ENCODE measurements around the gene ZNF540. TPM values are rescaled to one million over a fixed set of nuclear protein-coding genes. Genes with fewer than 3 reads are reported as not detected.
A peak's percentile ranks its signal among the peaks of the same experiment; 100 is the strongest.

The ZNF540 gene
- total RNA-seq (2012; rRNA removed) = 0.28 and 0.54 TPM in 2 replicates
- polyA plus RNA-seq (2012; rRNA removed) = 0.03 and 0.34 TPM in 2 replicates
- polyA plus RNA-seq (2012; cell fraction: cytosol; rRNA removed) = not detected in 2 replicates
- 0.04 and 0.49 TPM in 2 replicates for polyA plus RNA-seq (2012; cell fraction: nucleus; rRNA removed; ENCODE audit: low replicate concordance)
- percentile 39 among the genes with signal in this experiment for Bru-seq, nascent RNA
- percentile 44 among the genes with signal in this experiment for BruChase-seq, experiment 1, labeled RNA remaining after a 6-hour chase
- percentile 41 among the genes with signal in this experiment for BruChase-seq, experiment 2, labeled RNA remaining after a 2-hour chase
- long read RNA-seq, partial matches to known transcripts = 0 of 3 reads
- long read RNA-seq, other reads (novel, unspliced or antisense) = 3 of 3 reads

DNA sequence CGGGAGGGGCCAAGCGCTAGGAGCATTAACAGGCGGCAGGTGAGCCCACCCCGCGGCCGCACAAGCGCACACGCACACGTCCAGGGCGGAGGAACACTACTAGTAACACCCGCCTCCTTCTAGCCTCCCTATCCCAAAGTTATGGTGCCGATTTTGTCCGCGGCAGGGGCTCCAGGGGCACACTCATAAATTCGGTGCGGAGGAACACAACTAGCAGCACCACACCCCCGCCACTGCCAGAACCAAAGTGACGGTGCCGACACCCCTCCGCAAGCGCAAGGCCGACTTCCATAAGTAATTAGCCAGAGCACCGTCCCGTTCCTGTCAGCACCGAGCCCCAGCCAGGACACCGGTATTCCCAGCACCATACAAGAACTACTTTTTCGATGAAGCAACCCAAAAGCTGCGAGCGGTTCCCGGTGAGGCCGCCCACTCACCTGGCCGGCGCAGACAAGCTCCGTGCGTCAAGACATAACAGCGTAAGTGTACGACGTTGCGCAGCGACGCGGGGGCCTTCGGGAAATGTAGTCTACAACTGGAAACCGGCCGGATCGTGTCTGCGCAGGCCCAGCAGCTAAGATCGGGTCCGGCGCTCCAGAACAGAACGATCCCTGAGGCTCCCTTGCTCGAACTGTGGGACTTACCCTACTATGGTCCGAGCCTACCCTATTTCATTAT is at the start of gene ZNF540, which contains the start of gene ZNF571:
Gene ZNF540, plus strand, starts transcription at position 573 of the 678 bp plus-strand sequence. CDS start 3,572 bp downstream, outside the sequence.
Gene ZNF571, minus strand, starts transcription at position 489 of the 678 bp plus-strand sequence. CDS start 8,116 bp downstream, outside the sequence.
- dilution Hi-C loops (cut with HindIII; ENCODE audit: low sequenced_read_pairs, unreplicated experiment) = no loop called here
- 0% methylated on average over 20 of the region's 53 CpGs; no CpG with 5 or more reads in 1 of the 2 experiments for WGBS, 2 experiments (ENCODE audit: extremely low coverage in 2 of 2, insufficient read length in 1 of 2)

More for the DNA sequence above, at the start of gene ZNF540, which contains the start of gene ZNF571:
- Histone ChIP-seq H3K36me3 (ENCODE audit: control insufficient read depth, insufficient read depth, low read length) (no peaks in the 10 kb centered on the region), H3K4ac (ENCODE audit: low read depth, low read length) (no peak within 1 kb of the TSS), H4K5ac (ENCODE audit: low read depth, low read length) (peak within 1 kb of the TSS; percentile 65), H2BK120ac (ENCODE audit: low read depth, low read length) (no peak within 1 kb of the TSS), H2AK9ac (replicated peaks; ENCODE audit: low read depth, low read length, poor library complexity) (peak within 1 kb of the TSS; percentile 69), H3K4me1 (ENCODE audit: control insufficient read depth, insufficient read depth, low read length) (no peaks in the 10 kb centered on the region), H4K91ac (ENCODE audit: insufficient read depth, low read depth, low read length) (no peak within 1 kb of the TSS; the same call in 1 of the 2 replicates), H2AK5ac (ENCODE audit: low read depth, low read length) (no peak within 1 kb of the TSS), H3K9me3 (ENCODE audit: control insufficient read depth, insufficient read depth, low read length) (no peaks in the 10 kb centered on the region), H3K9me1 (ENCODE audit: insufficient read depth, low read length) (no peaks in the 10 kb centered on the region), H2AFZ (replicated peaks; ENCODE audit: low read length, poor library complexity) (peak within 1 kb of the TSS; percentile 98), H2BK20ac (ENCODE audit: low read depth, low read length) (no peak within 1 kb of the TSS), H2BK15ac (ENCODE audit: low read depth, low read length) (no peak within 1 kb of the TSS), H3K56ac (ENCODE audit: extremely low read depth, insufficient read depth, low read length) (peak within 1 kb of the TSS; percentile 35; the same call in 1 of the 2 replicates), H3K9ac (ENCODE audit: low read depth, low read length) (peak within 1 kb of the TSS; percentile 78), H3K4me2 (ENCODE audit: low read depth, low read length) (peak within 1 kb of the TSS; percentile 76), H3K18ac (ENCODE audit: low read depth, low read length) (peak within 1 kb of the TSS; percentile 14; the same call in 1 of the 2 replicates), H3K27me3 (ENCODE audit: control insufficient read depth, insufficient read depth, low read length) (no peaks in the 10 kb centered on the region), H4K20me1 (ENCODE audit: insufficient read depth, low read length) (no peaks in the 10 kb centered on the region), H2BK5ac (ENCODE audit: low read depth, low read length, poor library complexity, severe bottlenecking) (no peak within 1 kb of the TSS), H3K14ac (replicated peaks; ENCODE audit: low read depth, low read length) (peak within 1 kb of the TSS; percentile 23; the same call in 1 of the 2 replicates), H3K23ac (ENCODE audit: low read depth, low read length) (peak within 1 kb of the TSS; percentile 30; the same call in 1 of the 2 replicates), H4K8ac (ENCODE audit: low read depth in 2 of 2, low read length in 2 of 2) (peak within 1 kb of the TSS; percentile 78), H3K79me1 (ENCODE audit: low read depth in 1 of 2, low read length in 2 of 2) (no peaks in the 10 kb centered on the region), H3K27ac (ENCODE audit: insufficient read depth, low read length) (peak within 1 kb of the TSS; percentile 51), H3K4me3 (ENCODE audit: insufficient read depth, low read depth, low read length) (peak within 1 kb of the TSS; percentile 91)
- POLR2A ChIA-PET (ENCODE audit: unreplicated experiment) = no interaction called here
- CTCF ChIA-PET = no interaction called here
- in situ Hi-C loops (cut with MboI; ENCODE audit: low sequenced_read_pairs) = no loop called here
- BruUV-seq (replicated peaks) = no TSS peak
- ATAC-seq (ENCODE audit: low read depth) (peak; percentile 99), DNase-seq (peak; percentile 93)
- intact Hi-C loops (cut with micrococcal nuclease) = loop anchor here (1.0 to 10.0 kb wide), 2 partner anchors 125 to 180 kb away; partner anchors contain the start of genes ZNF570 and ZNF573
- 0 out of 2 replicates have a peak, but pooled peaks have one; percentile 38 for TF ChIP-seq POLR2A (IDR thresholded peaks at IDR 0.05; ENCODE audit: low read depth, low read length)
- 0 out of 2 replicates have a peak, but pooled peaks have one; percentile 6 for TF ChIP-seq CHD1 (IDR thresholded peaks at IDR 0.05; ENCODE audit: low read depth, low read length)
- TF ChIP-seq NFE2L2 (IDR thresholded peaks at IDR 0.05; ENCODE audit: low read depth, low read length) = no peak
- peak; percentile 69 for TF ChIP-seq CEBPB (IDR thresholded peaks at IDR 0.05; ENCODE audit: low read depth, low read length)

Measured in IMR-90 (cell line).